HG03575 (cell line): ENCODE results near the gene L3MBTL3.
"Not testable (repeated sequence)": the region's sequence is repeated elsewhere in the genome, so short reads cannot be mapped to it uniquely, and the experiment has no call there.

Experiments used
- ATAC-seq: cut with Tn5 transposase; IDR thresholded peaks from one replicate; pipeline ENCODE4 v1.9.1; 2021; ENCODE audit not compliant: unreplicated experiment, insufficient number of reproducible peaks, low FRiP score; ENCODE audit errors: extremely low read depth

The L3MBTL3 gene

DNA sequence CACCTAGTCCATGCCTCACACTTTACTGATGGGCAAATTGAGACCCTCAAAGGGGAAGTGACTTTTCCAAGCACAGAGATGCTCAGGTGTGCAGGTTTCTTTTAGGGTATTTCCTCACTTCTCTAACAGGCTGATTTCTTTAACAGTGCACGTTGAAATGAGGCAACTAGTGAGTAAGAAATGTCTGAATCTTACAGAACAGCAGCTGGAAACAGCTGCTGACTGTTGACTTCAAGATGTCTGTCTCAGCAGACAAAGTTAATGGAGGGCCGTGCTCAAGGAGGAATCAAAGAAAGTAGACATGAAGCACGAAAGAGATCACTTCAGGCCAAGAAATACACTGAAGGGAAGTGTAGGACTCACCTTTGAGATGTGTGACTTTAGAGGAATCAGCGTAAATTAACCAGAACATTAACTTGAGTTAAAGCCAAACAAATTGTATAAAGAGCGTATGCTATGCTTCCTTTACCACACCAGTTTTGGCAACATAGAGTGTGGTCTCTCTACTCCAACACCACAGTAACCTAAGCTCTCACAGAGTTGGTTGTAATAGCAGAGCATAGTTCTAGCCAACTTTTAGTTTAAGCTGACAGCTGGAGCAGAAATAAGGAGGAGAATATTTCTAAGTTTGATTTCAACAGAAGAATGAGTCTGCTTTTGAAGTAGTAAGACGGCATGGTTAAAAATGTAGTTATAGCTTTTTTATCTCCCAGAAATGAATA is 143.5 kb downstream of the L3MBTL3 start:
- no peak for ATAC-seq

DNA sequence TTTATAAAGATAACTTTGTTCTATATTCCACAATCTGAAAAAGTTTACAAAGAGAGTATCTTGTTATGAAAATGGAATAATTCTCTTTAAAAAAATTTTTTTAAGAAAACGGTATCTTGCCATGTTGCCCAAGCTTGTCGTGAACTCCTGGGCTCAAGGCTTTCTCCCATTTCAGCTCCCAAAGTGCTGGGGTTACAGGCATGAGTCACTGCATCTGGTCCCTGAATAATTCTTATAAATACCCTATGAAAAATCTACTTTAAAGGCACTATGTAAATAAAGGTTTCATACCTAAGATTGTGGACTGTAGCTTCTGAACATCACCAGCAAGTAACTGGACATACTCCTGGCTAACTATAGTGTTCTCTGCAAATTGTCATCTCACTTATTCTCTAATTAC is 144.0 kb downstream of the L3MBTL3 start:
- ATAC-seq, result no peak

DNA sequence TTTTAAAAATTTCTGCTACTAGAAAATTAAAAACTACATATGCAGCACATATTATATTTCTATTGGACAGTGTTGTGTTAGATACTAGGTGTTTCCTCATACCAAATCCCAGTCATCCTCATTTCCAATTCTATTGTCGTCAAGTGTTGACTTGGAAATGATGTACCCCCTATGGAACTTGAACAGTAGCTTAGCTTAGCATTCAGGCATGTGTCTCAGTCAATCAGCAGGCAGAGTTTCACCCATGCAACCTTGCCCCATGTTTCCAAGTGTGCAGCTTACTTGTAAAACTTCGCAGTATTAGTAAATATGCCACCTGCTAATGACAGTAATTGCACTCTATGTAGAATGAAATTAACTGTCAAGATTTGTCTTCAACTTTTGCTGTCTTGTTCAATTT is 144.9 kb downstream of the L3MBTL3 start:
- ATAC-seq, result no peak

DNA sequence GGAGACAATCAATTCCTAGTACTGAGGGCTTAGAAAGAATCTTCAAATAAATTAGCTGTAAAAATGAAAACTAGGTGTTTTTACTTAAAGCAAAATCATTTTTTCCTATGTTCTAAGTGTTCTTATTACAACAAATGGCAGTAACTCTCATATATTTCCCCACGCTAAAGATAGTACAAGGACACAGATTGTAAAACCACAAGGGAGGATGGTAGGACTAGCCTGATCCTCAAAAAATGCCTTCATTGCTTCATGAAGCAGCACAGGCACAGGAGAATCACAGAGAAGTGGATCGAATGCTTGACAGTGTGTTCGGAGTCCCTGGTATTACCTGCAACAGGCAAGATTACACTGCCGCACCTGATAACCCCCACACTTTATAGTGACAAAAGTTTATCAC is 145.9 kb downstream of the L3MBTL3 start:
- no peak for ATAC-seq

DNA sequence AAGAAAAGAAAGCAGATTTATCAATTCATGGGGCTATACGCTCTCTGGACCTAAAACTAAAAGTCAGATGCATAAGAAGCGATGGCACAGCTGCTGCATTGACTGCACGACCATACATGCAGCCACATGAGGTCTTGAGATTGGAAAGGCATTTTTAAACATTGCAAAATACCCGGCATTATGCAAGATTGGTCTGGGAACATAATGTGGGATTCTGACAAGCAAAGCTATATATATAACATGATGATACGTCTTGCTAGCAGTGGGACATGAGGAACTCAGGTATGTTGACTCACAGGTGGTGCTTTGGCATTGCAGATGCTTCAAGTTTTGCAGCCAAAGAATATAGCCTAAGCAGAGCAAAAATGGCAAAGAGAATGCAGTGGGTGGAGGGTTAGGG is 149.3 kb downstream of the L3MBTL3 start:
- ATAC-seq, result no peak

DNA sequence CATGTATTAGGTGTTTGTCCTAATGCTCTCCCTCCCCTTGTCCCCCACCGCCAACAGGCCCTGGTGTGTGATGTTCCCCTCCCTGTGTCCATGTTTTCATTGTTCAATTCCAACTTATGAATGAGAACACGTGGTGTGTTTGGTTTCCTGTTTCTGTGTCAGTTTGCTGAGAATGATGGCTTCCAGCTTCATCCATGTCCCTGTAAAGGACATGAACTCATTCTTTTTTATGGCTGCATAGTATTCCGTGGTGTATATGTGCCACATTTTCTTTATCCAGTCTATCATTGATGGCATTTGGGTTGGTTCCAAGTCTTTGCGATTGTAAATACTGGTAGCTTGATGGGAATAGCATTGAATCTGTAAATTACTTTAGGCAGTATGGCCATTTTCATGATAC is 151.8 kb downstream of the L3MBTL3 start:
- not testable (repeated sequence) for ATAC-seq

DNA sequence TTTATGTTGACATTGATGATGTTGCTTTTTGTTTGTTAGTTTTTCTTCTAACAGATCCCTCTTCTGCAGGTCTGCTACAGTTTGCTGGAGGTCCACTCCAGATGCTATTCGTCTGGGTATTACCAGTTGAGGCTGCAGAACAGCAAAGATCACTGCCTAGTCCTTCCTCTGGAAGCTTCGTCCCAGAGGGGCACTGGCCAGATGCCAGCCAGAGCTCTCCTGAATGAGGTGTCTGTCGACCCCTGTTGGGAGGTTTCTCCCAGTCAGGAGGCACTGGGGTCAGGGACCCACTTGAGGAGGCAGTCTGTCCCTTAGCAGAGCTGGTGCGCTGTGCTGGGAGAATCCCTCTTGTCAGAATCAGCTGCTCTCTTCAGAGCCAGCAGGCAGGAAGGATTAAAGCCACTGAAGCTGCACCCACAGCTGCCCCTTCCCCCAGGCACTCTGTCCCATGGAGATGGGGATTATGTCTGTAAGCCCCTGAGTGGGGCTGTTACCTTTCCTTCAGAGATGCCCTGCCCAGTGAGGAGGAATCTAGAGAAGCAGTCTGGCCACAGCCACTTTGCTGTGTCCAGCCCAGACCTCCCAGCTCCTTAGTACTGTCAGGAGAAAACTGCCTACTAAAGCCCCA is 155.1 kb downstream of the L3MBTL3 start:
- ATAC-seq, result not testable (repeated sequence)

DNA sequence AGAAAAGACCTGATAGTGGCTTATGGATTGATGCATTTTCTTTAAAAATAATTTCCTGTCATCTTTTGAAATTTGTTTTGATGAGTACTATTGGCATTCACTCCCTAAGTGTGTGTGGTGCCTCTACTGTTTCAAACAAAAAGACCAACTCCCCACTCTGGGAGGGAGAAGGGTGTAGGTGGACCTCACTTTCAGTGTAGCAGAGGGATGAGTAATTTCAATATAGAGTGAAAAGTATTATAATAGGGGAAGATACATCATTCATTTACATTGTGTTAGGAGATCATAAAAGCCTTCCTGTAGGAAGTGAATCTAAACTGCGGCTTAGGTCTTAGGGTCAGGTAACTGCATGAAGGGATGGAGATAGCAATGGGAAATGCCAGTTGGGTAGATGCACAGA is 158.0 kb downstream of the L3MBTL3 start:
- ATAC-seq, result no peak

DNA sequence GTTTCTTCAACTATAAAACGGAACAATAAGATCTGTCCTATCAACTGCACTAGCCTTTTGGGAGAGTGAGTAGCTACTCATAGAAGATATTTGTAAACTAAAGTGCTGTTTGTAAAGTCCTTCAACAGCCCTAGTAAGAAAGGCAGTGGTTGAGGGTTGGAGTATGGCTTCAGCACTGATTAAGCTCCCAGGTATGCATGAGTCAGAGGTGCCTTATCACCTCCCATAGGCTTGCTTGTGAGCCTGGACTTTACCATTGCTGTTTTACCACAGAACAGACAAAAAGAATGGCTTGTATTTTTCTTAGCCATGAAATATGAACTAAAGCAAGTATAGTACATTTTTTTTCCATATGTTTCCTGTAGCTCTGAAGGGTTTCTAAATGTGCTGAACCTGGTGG is 160.3 kb downstream of the L3MBTL3 start:
- no peak for ATAC-seq

DNA sequence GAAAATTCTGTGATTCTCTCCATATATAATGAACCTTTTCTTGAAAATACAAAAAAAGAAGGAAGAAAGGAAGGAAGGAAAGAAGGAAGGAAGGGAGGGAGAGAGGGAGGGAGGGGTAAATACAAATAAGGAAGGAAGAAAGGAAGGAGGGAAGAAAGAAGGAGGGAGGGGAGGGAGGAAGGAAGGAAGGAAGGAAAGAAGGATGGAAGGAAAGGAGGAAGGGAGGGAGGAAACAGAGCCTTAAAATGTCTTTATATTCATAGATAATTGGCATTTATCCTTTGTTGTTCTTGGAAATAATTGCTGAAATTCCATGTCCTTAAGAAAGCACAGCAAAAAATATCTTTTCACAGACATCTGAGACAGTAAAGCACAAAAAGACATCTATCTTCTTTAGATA is 164.1 kb downstream of the L3MBTL3 start:
- ATAC-seq, result no peak

DNA sequence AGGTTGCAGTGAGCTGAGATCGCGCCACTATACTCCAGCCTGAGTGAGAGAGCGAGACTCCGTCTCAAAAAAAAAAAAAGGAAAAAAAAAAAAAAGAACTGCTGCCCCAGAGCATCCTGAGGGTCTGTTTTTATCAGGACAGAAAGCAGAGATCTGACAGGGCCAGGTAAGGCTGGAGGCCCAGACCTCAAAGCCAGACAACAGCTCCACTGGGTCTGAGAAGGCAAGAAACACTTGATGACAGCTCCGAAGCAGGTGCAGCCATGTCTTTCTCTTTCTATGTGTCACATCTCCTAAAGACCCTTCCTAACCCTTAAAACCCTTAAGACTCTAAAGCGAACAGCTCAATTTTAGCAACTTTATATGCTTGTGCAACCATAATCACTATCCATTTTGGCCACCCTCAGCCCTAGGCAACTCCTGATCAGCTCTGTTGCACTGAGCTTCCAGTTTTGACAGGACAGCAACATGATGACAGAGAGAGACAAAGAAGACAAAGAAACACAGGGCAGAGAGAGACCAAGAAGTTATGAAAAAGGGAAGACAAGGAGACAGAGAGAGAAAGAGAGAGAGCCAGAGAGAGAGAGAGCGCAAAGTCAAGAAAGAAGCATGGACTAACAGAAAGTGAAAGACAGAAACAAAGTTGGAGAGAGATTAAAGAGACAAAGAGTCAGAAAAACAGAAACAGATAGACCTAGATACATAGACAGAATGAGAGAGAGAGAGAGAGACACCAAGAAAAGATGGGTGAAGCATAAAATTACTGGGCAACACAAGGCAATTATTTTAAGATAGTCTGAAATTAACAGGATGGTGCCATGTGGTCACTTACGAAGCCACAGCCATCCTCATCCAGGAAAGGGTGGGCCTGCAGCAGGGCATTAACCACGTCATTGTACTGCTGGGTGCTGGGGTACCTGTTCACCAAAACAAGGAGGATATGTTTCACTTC is 165.2 kb downstream of the L3MBTL3 start:
- ATAC-seq, result no peak

DNA sequence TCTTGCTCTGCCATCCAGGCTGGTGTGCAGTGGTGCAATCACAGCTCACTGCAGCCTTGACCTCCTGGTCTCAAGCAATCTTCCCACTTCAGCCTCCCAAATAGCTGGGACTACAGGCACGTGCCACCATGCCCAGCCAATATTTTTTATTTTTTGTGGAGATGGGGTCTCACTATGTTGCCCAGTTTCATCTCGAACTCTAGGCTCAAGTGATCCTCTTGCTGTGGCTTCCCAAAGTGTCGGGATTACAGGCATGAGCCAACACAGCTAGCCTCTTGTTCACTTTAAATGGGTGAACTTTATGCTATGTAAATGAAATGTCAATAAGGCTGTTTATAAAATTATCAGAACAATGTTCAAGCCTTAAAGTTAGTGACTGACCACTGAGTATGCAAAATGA is 167.3 kb downstream of the L3MBTL3 start:
- no peak for ATAC-seq

DNA sequence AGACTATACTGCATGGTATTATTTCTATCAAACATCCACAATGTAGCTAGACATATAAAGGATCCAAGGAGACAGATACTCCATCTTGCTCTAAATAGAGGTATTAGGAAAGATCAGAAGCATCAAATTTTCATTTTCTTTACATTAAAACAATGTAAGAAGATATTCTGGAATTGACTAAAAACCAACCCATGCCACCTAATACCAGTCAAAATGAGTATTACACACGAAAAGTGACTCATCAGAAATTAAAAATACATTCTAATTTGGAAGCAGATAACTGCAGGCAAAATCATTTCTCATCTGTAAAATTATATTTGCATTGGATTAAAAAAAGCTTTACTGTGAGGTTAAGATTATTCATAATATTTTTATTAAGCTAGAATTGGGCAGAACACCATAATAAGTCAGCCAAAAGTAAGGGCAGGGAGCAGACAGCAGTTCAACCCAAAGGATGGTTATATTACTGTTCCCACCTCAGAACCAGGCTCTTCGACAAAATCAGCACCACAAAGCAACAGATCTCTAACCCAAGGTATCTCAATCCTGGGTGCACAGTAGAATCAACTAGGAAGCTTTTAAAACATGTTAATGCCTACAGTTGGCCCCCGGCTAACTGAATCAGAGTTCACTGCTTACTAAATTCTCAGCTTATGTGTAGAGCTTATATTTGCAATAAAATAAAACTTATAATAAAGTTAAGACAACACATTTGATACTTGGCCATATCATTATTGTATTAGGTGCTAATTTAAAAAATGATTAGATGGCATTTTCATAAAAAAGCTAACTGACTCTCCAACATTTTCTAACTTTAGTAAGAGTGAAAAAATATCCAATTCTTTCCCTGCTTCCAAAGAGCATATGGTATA is 169.2 kb downstream of the L3MBTL3 start:
- no peak for ATAC-seq

DNA sequence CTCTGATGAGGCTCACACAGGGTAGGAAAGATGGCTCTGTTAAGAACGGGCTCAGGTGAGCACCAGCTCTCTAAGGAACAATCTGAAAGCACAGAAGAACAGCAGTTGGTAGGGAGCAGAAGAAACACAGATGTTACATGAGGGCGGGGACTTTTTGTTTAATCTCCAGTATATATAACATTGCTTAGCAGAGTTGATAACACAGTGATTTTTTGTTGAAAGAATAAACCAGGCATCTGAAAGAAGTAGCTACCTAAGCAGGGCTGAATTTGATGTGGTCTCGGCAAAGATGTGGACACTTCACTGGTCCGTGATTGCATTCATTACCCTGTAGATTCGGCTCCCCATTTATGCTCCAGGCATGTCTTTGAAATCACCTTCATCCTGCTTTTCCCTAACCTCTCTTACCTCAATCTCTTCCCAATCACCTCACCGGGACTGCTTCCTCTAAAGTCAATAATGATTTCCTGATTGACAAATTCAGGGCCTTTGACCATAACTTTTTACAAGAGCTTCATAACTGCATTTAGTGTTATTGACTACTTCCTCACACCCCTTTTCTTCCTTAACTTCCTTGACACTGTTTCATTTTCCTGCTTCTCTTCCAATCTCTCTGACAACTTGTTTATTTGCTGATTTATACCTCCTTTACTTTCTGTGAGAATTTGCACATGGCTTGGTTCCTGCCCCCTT is 170.0 kb downstream of the L3MBTL3 start:
- ATAC-seq, result no peak

DNA sequence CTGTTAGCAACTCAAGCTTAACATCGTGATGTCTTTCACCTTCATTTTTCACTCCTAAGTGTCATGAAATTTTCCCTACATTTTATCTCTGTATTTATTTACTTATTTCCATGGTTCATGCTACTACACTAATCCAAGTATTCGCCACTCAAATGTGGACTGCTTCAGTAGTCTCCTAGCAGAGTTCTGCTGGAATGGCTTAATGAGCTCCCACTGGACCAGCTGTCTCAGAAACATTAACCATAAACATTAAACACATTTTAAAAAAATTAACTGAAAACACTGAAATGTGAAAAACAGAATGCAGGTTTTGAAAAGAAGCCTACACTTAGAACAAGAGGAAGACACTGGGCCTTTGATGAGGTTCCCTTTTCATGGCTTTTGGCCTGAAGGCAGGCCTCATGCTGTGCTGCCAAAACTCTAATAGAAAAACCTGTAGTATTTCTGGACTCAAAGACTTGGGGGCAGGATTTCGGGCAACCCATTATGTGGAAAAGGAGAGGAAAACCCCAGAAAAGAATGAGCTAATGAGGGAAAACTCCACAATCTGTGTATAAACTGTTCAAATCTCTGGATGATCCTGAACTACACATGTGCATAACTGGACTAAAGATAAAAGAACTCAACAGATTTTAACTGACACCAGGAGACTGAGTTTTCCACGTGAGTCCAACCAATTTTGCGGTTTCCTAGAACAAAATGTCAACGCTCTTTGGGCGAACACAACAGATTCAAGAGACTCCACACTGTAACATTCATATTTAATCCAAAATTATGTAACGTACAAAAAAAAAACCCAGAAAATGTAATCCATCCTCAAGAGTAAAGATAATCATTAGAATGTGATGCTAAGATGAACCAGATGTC is 171.4 kb downstream of the L3MBTL3 start:
- no peak for ATAC-seq
